ENCODE data around the gene ARID2. TPM values are rescaled to one million over a fixed set of nuclear protein-coding genes. Genes with fewer than 3 reads are reported as not detected.
A peak's percentile ranks its signal among the peaks of the same experiment; 100 is the strongest.

Gene ARID2
- total and polyA plus RNA-seq, 2 of the 13 experiments (the other 11 are each of a cell fraction or from before 2014, with no cell fraction given): 15.9 to 22.2 TPM

DNA sequence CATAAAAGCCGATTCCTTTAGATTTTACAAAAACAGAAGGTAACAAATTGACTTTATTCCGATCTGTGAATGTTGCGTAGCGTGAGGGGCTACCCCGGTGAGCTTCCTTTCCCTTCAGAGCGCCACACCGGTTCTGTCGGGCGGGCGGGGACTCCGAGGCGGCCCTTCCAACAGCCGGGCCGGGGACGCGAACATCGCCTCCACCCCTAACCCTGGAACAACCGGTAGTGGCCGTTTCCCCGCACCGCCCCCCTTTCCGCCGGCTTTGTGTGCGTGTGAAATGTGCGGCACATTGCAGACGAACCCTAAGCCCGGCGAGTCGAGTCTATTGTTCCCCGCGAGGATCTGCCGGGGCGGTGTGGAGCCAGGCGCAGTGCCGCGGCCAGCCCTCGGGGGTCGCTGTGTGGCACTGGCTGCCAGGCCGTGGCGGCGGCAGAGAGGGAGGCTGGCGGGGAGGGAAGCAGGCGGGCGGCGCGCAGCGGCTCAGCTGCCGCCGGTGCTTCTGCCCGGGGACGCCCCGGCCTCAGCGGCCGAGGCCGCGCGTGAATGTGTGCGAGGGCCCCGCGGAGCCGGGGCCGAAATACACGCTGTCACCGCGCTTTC lies 775 bp upstream of the ARID2 start (continued):
- TF ChIP-seq ZNF878 (CRISPR knock-in tag; IDR thresholded peaks at IDR 0.05) (no peak), POLR2AphosphoS2 (IDR thresholded peaks at IDR 0.05; ENCODE audit: low read depth, low read length) (no peak), ZNF777 (CRISPR knock-in tag; IDR thresholded peaks at IDR 0.05) (peak; percentile 56), ZNF3 (CRISPR knock-in tag; IDR thresholded peaks at IDR 0.05) (peak; percentile 89), ZNF792 (CRISPR knock-in tag; IDR thresholded peaks at IDR 0.05) (peak; percentile 96), ZNF160 (CRISPR knock-in tag; IDR thresholded peaks at IDR 0.05) (0 out of 2 replicates have a peak, but pooled peaks have one; percentile 37), TEAD3 (CRISPR knock-in tag; optimal IDR thresholded peaks at IDR 0.05; ENCODE audit: borderline replicate concordance) (peak; percentile 90), ZNF780A (CRISPR knock-in tag; IDR thresholded peaks at IDR 0.05) (no peak), NFE2L2 (IDR thresholded peaks at IDR 0.05; ENCODE audit: low read length) (no peak), SUZ12 (IDR thresholded peaks at IDR 0.05; ENCODE audit: low read depth, low read length) (no peak), ZNF207 (IDR thresholded peaks at IDR 0.05; ENCODE audit: borderline replicate concordance) (no peak), ZNF562 (CRISPR knock-in tag; IDR thresholded peaks at IDR 0.05; ENCODE audit: borderline replicate concordance) (no peak), ZMAT3 (CRISPR knock-in tag; conservative IDR thresholded peaks at IDR 0.05) (peak; percentile 92; the same call in 1 of the 2 replicates), HNRNPUL1 (IDR thresholded peaks at IDR 0.05; ENCODE audit: low read depth, low read length) (peak; percentile 63; the same call in 1 of the 2 replicates)
- TF ChIP-seq, protein P1, sequence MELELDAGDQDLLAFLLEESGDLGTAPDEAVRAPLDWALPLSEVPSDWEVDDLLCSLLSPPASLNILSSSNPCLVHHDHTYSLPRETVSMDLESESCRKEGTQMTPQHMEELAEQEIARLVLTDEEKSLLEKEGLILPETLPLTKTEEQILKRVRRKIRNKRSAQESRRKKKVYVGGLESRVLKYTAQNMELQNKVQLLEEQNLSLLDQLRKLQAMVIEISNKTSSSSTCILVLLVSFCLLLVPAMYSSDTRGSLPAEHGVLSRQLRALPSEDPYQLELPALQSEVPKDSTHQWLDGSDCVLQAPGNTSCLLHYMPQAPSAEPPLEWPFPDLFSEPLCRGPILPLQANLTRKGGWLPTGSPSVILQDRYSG (CRISPR knock-in tag; IDR thresholded peaks at IDR 0.05): no peak
- TF ChIP-seq, protein P2, sequence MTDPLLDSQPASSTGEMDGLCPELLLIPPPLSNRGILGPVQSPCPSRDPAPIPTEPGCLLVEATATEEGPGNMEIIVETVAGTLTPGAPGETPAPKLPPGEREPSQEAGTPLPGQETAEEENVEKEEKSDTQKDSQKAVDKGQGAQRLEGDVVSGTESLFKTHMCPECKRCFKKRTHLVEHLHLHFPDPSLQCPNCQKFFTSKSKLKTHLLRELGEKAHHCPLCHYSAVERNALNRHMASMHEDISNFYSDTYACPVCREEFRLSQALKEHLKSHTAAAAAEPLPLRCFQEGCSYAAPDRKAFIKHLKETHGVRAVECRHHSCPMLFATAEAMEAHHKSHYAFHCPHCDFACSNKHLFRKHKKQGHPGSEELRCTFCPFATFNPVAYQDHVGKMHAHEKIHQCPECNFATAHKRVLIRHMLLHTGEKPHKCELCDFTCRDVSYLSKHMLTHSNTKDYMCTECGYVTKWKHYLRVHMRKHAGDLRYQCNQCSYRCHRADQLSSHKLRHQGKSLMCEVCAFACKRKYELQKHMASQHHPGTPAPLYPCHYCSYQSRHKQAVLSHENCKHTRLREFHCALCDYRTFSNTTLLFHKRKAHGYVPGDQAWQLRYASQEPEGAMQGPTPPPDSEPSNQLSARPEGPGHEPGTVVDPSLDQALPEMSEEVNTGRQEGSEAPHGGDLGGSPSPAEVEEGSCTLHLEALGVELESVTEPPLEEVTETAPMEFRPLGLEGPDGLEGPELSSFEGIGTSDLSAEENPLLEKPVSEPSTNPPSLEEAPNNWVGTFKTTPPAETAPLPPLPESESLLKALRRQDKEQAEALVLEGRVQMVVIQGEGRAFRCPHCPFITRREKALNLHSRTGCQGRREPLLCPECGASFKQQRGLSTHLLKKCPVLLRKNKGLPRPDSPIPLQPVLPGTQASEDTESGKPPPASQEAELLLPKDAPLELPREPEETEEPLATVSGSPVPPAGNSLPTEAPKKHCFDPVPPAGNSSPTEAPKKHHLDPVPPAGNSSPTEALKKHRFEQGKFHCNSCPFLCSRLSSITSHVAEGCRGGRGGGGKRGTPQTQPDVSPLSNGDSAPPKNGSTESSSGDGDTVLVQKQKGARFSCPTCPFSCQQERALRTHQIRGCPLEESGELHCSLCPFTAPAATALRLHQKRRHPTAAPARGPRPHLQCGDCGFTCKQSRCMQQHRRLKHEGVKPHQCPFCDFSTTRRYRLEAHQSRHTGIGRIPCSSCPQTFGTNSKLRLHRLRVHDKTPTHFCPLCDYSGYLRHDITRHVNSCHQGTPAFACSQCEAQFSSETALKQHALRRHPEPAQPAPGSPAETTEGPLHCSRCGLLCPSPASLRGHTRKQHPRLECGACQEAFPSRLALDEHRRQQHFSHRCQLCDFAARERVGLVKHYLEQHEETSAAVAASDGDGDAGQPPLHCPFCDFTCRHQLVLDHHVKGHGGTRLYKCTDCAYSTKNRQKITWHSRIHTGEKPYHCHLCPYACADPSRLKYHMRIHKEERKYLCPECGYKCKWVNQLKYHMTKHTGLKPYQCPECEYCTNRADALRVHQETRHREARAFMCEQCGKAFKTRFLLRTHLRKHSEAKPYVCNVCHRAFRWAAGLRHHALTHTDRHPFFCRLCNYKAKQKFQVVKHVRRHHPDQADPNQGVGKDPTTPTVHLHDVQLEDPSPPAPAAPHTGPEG (CRISPR knock-in tag; IDR thresholded peaks at IDR 0.05): peak; percentile 92
- TF ChIP-seq, protein P3, sequence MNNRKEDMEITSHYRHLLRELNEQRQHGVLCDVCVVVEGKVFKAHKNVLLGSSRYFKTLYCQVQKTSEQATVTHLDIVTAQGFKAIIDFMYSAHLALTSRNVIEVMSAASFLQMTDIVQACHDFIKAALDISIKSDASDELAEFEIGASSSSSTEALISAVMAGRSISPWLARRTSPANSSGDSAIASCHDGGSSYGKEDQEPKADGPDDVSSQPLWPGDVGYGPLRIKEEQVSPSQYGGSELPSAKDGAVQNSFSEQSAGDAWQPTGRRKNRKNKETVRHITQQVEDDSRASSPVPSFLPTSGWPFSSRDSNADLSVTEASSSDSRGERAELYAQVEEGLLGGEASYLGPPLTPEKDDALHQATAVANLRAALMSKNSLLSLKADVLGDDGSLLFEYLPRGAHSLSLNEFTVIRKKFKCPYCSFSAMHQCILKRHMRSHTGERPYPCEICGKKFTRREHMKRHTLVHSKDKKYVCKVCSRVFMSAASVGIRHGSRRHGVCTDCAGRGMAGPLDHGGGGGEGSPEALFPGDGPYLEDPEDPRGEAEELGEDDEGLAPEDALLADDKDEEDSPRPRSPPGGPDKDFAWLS (CRISPR knock-in tag; IDR thresholded peaks at IDR 0.05; ENCODE audit: borderline replicate concordance): no peak
- TF ChIP-seq, protein P4, sequence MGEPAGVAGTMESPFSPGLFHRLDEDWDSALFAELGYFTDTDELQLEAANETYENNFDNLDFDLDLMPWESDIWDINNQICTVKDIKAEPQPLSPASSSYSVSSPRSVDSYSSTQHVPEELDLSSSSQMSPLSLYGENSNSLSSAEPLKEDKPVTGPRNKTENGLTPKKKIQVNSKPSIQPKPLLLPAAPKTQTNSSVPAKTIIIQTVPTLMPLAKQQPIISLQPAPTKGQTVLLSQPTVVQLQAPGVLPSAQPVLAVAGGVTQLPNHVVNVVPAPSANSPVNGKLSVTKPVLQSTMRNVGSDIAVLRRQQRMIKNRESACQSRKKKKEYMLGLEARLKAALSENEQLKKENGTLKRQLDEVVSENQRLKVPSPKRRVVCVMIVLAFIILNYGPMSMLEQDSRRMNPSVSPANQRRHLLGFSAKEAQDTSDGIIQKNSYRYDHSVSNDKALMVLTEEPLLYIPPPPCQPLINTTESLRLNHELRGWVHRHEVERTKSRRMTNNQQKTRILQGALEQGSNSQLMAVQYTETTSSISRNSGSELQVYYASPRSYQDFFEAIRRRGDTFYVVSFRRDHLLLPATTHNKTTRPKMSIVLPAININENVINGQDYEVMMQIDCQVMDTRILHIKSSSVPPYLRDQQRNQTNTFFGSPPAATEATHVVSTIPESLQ (CRISPR knock-in tag; conservative IDR thresholded peaks at IDR 0.05): no peak
- TF ChIP-seq, protein P5, sequence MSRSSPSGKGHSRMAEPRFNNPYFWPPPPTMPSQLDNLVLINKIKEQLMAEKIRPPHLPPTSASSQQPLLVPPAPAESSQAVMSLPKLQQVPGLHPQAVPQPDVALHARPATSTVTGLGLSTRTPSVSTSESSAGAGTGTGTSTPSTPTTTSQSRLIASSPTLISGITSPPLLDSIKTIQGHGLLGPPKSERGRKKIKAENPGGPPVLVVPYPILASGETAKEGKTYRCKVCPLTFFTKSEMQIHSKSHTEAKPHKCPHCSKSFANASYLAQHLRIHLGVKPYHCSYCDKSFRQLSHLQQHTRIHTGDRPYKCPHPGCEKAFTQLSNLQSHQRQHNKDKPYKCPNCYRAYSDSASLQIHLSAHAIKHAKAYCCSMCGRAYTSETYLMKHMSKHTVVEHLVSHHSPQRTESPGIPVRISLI (CRISPR knock-in tag; IDR thresholded peaks at IDR 0.05; ENCODE audit: borderline replicate concordance): peak; percentile 69; the same call in 1 of the 2 replicates

Data from HepG2 (cell line).